GM23248 (cell line): Measurements from ENCODE around the gene AKR1C1. TPM values are rescaled to one million over a fixed set of nuclear protein-coding genes. Genes with fewer than 3 reads are reported as not detected.
"Not testable (repeated sequence)": the region's sequence is repeated elsewhere in the genome, so short reads cannot be mapped to it uniquely, and the experiment has no call there.

Source experiments
- DNase-seq: peaks from one replicate; pipeline ENCODE4 v3.0.0-alpha.2; 2015
- H2AFZ ChIP-seq: fragments of 200-600 bp; sonication (generic); 2 replicates; pipeline ENCODE4 v1.6.1; 2016; ENCODE audit warnings: antibody characterized with exemption
- H3F3A ChIP-seq: fragments of 200-600 bp; sonication (generic); 2 replicates; pipeline ENCODE4 v1.6.1; 2016; ENCODE audit warnings: mild to moderate bottlenecking, antibody characterized with exemption, mixed run types; ENCODE audit not compliant: insufficient read depth
- H3K27ac ChIP-seq: fragments of 200-600 bp; sonication (generic); 2 replicates; pipeline ENCODE4 v1.5.1; 2016; ENCODE audit warnings: mild to moderate bottlenecking
- H3K27me3 ChIP-seq: fragments of 200-600 bp; sonication (generic); replicated peaks from 2 replicates; pipeline ENCODE4 v1.6.1; 2016; ENCODE audit warnings: mild to moderate bottlenecking; ENCODE audit not compliant: insufficient read depth
- H3K36me3 ChIP-seq: fragments of 200-600 bp; sonication (generic); 2 replicates; pipeline ENCODE4 v1.6.1; 2016; ENCODE audit warnings: low read depth, mild to moderate bottlenecking
- H3K4me1 ChIP-seq: fragments of 200-600 bp; sonication (generic); 2 replicates; pipeline ENCODE4 v1.6.1; 2016; ENCODE audit warnings: mild to moderate bottlenecking; ENCODE audit not compliant: insufficient read depth
- H3K4me2 ChIP-seq: fragments of 200-600 bp; sonication (generic); one replicate; pipeline ENCODE4 v1.6.1; 2016; ENCODE audit warnings: mild to moderate bottlenecking; ENCODE audit not compliant: unreplicated experiment
- H3K4me3 ChIP-seq: fragments of 200-600 bp; sonication (generic); 2 replicates; pipeline ENCODE4 v1.5.1; 2016; ENCODE audit warnings: mild to moderate bottlenecking
- H3K79me2 ChIP-seq: fragments of 200-600 bp; sonication (generic); 2 replicates; pipeline ENCODE4 v1.6.1; 2016; ENCODE audit warnings: mild to moderate bottlenecking; ENCODE audit not compliant: insufficient read depth
- H3K9ac ChIP-seq: fragments of 200-600 bp; sonication (generic); 2 replicates; pipeline ENCODE4 v1.6.1; 2016; ENCODE audit warnings: mild to moderate bottlenecking
- H3K9me2 ChIP-seq: fragments of 200-600 bp; sonication (generic); 2 replicates; pipeline ENCODE4 v1.6.1; 2016; ENCODE audit warnings: mixed run types, mild to moderate bottlenecking, moderate library complexity; ENCODE audit not compliant: insufficient read depth
- H3K9me3 ChIP-seq: fragments of 200-600 bp; sonication (generic); one replicate; pipeline ENCODE4 v1.6.1; 2017; ENCODE audit warnings: low read depth
- H4K20me1 ChIP-seq: fragments of 200-600 bp; sonication (generic); 2 replicates; pipeline ENCODE4 v1.6.0; 2016; ENCODE audit not compliant: insufficient read depth
- EZH2 ChIP-seq: fragments of 200-600 bp; sonication (generic); IDR thresholded peaks from 2 replicates; pipeline ENCODE4 v1.6.1; 2018; ENCODE audit warnings: antibody characterized with exemption, mild to moderate bottlenecking; ENCODE audit not compliant: insufficient read depth, poor library complexity, severe bottlenecking
- EZH2phosphoT487 ChIP-seq: fragments of 200-600 bp; sonication (generic); IDR thresholded peaks from 2 replicates; pipeline ENCODE4 v1.6.1; 2018; ENCODE audit warnings: antibody characterized with exemption, moderate library complexity, mild to moderate bottlenecking, low read depth; ENCODE audit not compliant: insufficient read depth
- WGBS, 2 experiments: methylation state at CpG; one replicate each; pipeline ENCODE4 v1.1.6; 2015 to 2017; ENCODE audit warnings: low lambda C conversion rate in 2 of 2, low coverage in 1 of 2; ENCODE audit errors: missing lambda C conversion rate in 2 of 2; 5-methylcytosine and 5-hydroxymethylcytosine counted together
- in situ Hi-C: fragments of 300-500 bp; cut with MboI; formaldehyde crosslinking; loops from 2 replicates; pipeline ENCODE4 v1.15.0; 2020
- polyA plus RNA-seq: library from polyadenylated mRNA; unstranded; fragments of >200 nt; fragmentation: Nextera tagmentation; extraction: Ambion mirVana; gene quantifications from 2 replicates; pipeline ENCODE4 v1.2.1, GENCODE V29; 2016
- total RNA-seq: library from RNA; depleted of rRNA; stranded (reverse); fragments of >200 nt; shearing (Covaris generic); gene quantifications from 2 replicates; pipeline ENCODE4 v1.2.3, GENCODE V29; 2014

AKR1C1 gene
- total and polyA plus RNA-seq, 2 experiments from 2014 or later = 39.4 to 44.5 TPM

- peaks cover 13% of the 10 kb centered on the region; the same call in 1 of the 2 replicates for H3K36me3 ChIP-seq
- H3K27ac ChIP-seq, H3K9me2 ChIP-seq, H3K4me3 ChIP-seq, H3K9me3 ChIP-seq, H3K9ac ChIP-seq, H3K4me1 ChIP-seq, H3K4me2 ChIP-seq, H3K27me3 ChIP-seq, DNase-seq, H2AFZ ChIP-seq, in situ Hi-C loops, H3K79me2 ChIP-seq, H3F3A ChIP-seq, H4K20me1 ChIP-seq: not testable (repeated sequence)
Observed at GRCh38 chr10:4974400-4974799, 11.2 kb downstream of the AKR1C1 start.

DNA sequence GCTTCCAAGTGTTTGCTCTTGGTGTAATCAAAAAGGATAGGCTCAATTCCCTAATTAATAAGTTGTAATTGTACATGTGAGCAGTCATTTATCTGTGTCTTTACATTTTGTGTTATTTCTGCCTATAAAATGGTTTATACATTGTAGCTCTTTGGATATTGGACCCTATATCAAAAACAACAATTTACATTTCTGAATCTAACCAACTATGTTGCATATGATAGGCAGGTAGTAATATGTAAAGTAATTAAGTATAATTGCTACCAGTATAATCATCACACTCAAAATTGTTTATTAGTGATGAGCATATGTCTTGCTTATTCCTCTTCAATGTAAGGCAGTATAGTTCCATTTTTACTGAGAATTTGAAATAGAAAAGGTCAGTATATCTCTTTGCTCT is 13.8 kb downstream of the AKR1C1 start:
- TF ChIP-seq EZH2 = no peak
- TF ChIP-seq EZH2phosphoT487 = no peak
- in situ Hi-C loops = no loop called here

GRCh38 chr10:4978870-4979269 is 15.7 kb downstream of the AKR1C1 start:
- no peaks in the 10 kb centered on the region for H3K27me3 ChIP-seq
- no peaks in the 10 kb centered on the region for H3K9me3 ChIP-seq
- H3F3A ChIP-seq = no peaks in the 10 kb centered on the region
- no peak overlapping the region for H2AFZ ChIP-seq
- no peak overlapping the region for H3K9ac ChIP-seq
- TF ChIP-seq EZH2 = no peak
- peaks cover 10% of the 10 kb centered on the region; the same call in 1 of the 2 replicates for H3K36me3 ChIP-seq
- no peak overlapping the region for H3K27ac ChIP-seq
- H3K4me2 ChIP-seq = no peak overlapping the region
- in situ Hi-C loops = no loop called here
- H4K20me1 ChIP-seq = no peaks in the 10 kb centered on the region
- H3K4me3 ChIP-seq = no peak overlapping the region
- no peaks in the 10 kb centered on the region for H3K4me1 ChIP-seq
- WGBS, 2 experiments = 97 to 100% methylated on average over 4 of the region's 4 CpGs
- no peaks in the 10 kb centered on the region for H3K9me2 ChIP-seq
- no peak for DNase-seq
- H3K79me2 ChIP-seq = no peaks in the 10 kb centered on the region

More for the DNA sequence above, 13.8 kb downstream of the AKR1C1 start:
- no peaks in the 10 kb centered on the region for H3K4me1 ChIP-seq
- no peak for DNase-seq
- H3K4me2 ChIP-seq = no peak overlapping the region
- no peaks in the 10 kb centered on the region for H3K9me2 ChIP-seq
- H2AFZ ChIP-seq = no peak overlapping the region
- no peaks in the 10 kb centered on the region for H4K20me1 ChIP-seq
- H3K27ac ChIP-seq = no peak overlapping the region
- H3K27me3 ChIP-seq = no peaks in the 10 kb centered on the region
- peaks cover 10% of the 10 kb centered on the region; the same call in 1 of the 2 replicates for H3K36me3 ChIP-seq
- no peak overlapping the region for H3K4me3 ChIP-seq
- no peaks in the 10 kb centered on the region for H3K9me3 ChIP-seq
- H3K9ac ChIP-seq = no peak overlapping the region
- H3F3A ChIP-seq = no peaks in the 10 kb centered on the region
- H3K79me2 ChIP-seq = no peaks in the 10 kb centered on the region

DNA sequence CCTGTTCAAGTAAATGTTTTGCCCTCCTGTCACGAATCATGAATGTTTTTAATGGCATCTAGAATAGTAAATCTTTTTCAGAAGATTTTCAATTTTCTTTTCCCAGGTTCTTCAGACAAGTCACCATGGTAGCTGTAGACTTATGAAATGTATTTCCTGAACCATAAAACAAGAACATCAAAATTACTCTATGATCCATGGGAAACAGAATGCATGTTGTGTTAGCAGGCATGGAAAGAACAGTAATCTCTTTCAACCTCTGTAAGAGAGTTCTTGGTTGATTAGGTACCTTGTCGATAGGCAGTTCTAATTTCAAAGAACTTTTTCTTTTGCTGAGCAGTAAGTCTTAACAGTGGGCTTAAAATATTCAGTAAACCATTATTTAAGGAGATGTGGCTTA is 17.6 kb downstream of the AKR1C1 start:
- H3K79me2 ChIP-seq = no peaks in the 10 kb centered on the region
- no peak overlapping the region for H3K27ac ChIP-seq
- 0 out of 2 replicates have a peak, but pooled peaks cover 4% of the 10 kb centered on the region for H3K36me3 ChIP-seq
- no peak overlapping the region for H2AFZ ChIP-seq
- no peaks in the 10 kb centered on the region for H4K20me1 ChIP-seq
- H3K9me2 ChIP-seq = no peaks in the 10 kb centered on the region
- DNase-seq = no peak
- peaks cover 4% of the 10 kb centered on the region; the same call in 1 of the 2 replicates for H3K4me1 ChIP-seq
- no peaks in the 10 kb centered on the region for H3K9me3 ChIP-seq
- 88 to 93% methylated on average over 2 of the region's 2 CpGs for WGBS, 2 experiments
- no peak overlapping the region for H3K4me2 ChIP-seq
- H3F3A ChIP-seq = no peaks in the 10 kb centered on the region
- no peak for TF ChIP-seq EZH2phosphoT487
- H3K4me3 ChIP-seq = no peak overlapping the region
- no peaks in the 10 kb centered on the region for H3K27me3 ChIP-seq
- in situ Hi-C loops = no loop called here
- no peak overlapping the region for H3K9ac ChIP-seq

DNA sequence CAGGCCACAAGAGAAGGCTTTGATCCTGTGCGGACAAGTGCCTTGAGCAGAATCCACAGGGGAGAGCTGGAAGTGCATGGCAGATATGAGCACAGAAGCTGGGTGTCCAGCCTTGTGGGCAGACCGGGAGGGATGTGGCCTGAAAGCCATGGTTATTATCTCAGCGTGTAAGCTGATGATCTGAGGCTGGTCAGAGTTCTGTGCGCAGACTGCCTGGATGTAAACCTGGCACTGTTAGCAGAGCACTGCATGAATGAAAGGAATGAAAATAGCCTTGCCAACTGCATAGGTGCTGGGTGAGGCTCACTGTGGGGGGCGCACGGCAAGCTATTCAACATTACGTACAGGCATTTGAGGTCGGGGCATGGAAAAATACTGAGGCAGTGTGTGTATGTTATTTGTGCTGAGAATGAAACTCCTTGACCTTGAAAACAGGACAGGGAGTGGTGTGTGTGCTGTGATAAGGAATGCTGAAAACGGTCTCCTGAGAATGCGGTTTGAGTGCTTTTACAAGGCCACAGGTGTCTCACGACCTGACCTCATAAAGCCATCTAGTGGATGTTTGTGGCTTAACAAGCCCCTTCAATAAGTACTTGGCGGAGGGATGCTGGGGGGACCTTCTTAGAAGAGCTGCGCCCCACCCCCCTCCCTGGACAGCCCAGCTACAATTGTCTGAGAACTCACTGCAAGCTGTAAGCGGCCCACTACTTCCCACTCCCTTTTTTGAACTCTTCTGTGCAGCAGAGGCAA is 18.7 kb downstream of the AKR1C1 start:
- Histone ChIP-seq H3K9ac (no peak overlapping the region), H3K27ac (no peak overlapping the region), H3K4me3 (no peak overlapping the region), H3K27me3 (no peaks in the 10 kb centered on the region), H3K9me2 (no peaks in the 10 kb centered on the region), H4K20me1 (no peaks in the 10 kb centered on the region), H3F3A (no peaks in the 10 kb centered on the region), H3K36me3 (no peaks in the 10 kb centered on the region), H2AFZ (no peak overlapping the region), H3K4me2 (no peak overlapping the region), H3K79me2 (no peaks in the 10 kb centered on the region), H3K4me1 (peaks cover 4% of the 10 kb centered on the region; the same call in 1 of the 2 replicates), H3K9me3 (no peaks in the 10 kb centered on the region)
- in situ Hi-C loops = no loop called here
- TF ChIP-seq EZH2phosphoT487 (no peak), EZH2 (no peak)
- WGBS, 2 experiments = 83 to 86% methylated on average over 14 of the region's 14 CpGs
- DNase-seq = peak; percentile 12
